Esophagus squamous epithelium (tissue), 5 donors: ENCODE results near the gene PIGU. TPM values are rescaled to one million over a fixed set of nuclear protein-coding genes. Genes with fewer than 3 reads are reported as not detected.
"Not testable (repeated sequence)": the region's sequence is repeated elsewhere in the genome, so short reads cannot be mapped to it uniquely, and the experiment has no call there.

Experiments
- DNase-seq: peaks from one replicate; lab custom pipeline; 2025; lab: John Stamatoyannopoulos, UW
- H3K27ac ChIP-seq, 4 donors: fragments of 200-600 bp; sonication (generic); one replicate each; pipeline ENCODE4 v1.5.1; 2016 to 2019; ENCODE audit warnings: mild to moderate bottlenecking in 1 of 4
- H3K27me3 ChIP-seq, 4 donors: fragments of 200-600 bp; sonication (generic); 1 replicate in 3 of 4; 2 replicates in 1 of 4; pipeline versions ENCODE4 v1.5.1 to v1.6.0; 2017 to 2021; ENCODE audit warnings: antibody characterized with exemption in 1 of 4
- H3K36me3 ChIP-seq, 3 donors: fragments of 200-600 bp; sonication (generic); one replicate each; pipeline ENCODE4 v1.5.1; 2016 to 2019
- H3K4me1 ChIP-seq, 3 donors: fragments of 200-600 bp; sonication (generic); one replicate each; pipeline ENCODE4 v1.5.1; 2017 to 2019
- H3K4me3 ChIP-seq, 4 donors: fragments of 200-600 bp; sonication (generic); 1 replicate in 3 of 4; 2 replicates in 1 of 4; pipeline ENCODE4 v1.5.1; 2016 to 2019; ENCODE audit warnings: mild to moderate bottlenecking in 2 of 4, moderate library complexity in 1 of 4
- H3K9me3 ChIP-seq, 3 donors: fragments of 200-600 bp; sonication (generic); one replicate each; pipeline ENCODE4 v1.5.1; 2016 to 2019
- POLR2A ChIP-seq, 4 donors: fragments of 450-650 bp; IDR thresholded peaks; one replicate each; pipeline ENCODE4 v1.6.1; 2017; ENCODE audit warnings: antibody characterized with exemption in 4 of 4, mild to moderate bottlenecking in 4 of 4, moderate library complexity in 3 of 4
- WGBS, 2 donors: methylation state at CpG; one replicate each; pipeline ENCODE4 v1.1.5; 2018; 5-methylcytosine and 5-hydroxymethylcytosine counted together
- intact Hi-C: fragments of 100-400 bp; cut with DNase I; formaldehyde crosslinking; loops from one replicate; pipeline ENCODE4 v1.15.0; 2022
- total RNA-seq, 4 donors: library from RNA; depleted of rRNA; stranded (reverse); fragments of >200 nt; gene quantifications; one replicate each; pipeline ENCODE4 v1.1.0, GENCODE V29; 2016
- TF ChIP-seq, protein P1 (sequence below), 6 experiments: fragments of 450-650 bp in 4 of 6; fragments of 200-600 bp in 2 of 6; sonication (generic) in 2 of 6; IDR thresholded peaks; one replicate each; pipeline ENCODE4 v1.5.1; 2016 to 2019; ENCODE audit warnings: antibody characterized with exemption in 6 of 6, mild to moderate bottlenecking in 4 of 6, moderate library complexity in 4 of 6
- donor health status: DM: yes; HTN: yes; CAD: no.

The PIGU gene
- total RNA-seq, 4 donors from 2014 or later, result 14.8 to 27.1 (median 17.6) TPM

DNA sequence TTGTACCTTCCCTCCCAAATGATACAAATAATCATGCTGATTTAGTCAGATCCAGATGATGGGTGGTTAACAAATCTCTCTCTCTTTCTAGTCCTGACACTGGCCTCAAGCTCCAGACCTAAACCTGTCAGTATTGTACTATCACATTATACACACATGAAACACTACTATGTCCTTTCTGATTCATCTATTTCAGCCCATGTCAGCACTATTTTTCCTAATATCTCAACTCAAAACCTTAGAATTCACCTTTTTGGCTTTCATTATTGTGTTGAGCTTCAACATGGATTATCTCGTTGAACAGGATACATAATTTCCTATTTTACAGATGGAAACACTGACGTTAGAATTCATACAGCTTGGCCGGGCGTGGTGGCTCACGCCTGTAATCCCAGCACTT, 3.5 kb downstream of the PIGU start:
- TF ChIP-seq, protein P1, sequence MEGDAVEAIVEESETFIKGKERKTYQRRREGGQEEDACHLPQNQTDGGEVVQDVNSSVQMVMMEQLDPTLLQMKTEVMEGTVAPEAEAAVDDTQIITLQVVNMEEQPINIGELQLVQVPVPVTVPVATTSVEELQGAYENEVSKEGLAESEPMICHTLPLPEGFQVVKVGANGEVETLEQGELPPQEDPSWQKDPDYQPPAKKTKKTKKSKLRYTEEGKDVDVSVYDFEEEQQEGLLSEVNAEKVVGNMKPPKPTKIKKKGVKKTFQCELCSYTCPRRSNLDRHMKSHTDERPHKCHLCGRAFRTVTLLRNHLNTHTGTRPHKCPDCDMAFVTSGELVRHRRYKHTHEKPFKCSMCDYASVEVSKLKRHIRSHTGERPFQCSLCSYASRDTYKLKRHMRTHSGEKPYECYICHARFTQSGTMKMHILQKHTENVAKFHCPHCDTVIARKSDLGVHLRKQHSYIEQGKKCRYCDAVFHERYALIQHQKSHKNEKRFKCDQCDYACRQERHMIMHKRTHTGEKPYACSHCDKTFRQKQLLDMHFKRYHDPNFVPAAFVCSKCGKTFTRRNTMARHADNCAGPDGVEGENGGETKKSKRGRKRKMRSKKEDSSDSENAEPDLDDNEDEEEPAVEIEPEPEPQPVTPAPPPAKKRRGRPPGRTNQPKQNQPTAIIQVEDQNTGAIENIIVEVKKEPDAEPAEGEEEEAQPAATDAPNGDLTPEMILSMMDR (IDR thresholded peaks at IDR 0.05), result no peak
- TF ChIP-seq POLR2A (IDR thresholded peaks at IDR 0.05), result no peak
- H3K36me3 ChIP-seq, result no peaks in the 10 kb centered on the region
- no peaks in the 10 kb centered on the region for H3K27me3 ChIP-seq
- no peak overlapping the region for H3K27ac ChIP-seq
- intact Hi-C loops, result no loop called here
- peaks cover 6 to 23% (median 13%) of the 10 kb centered on the region in 3 donors for H3K4me1 ChIP-seq
- no peak for DNase-seq
- no peaks in the 10 kb centered on the region for H3K9me3 ChIP-seq
- 83 to 87% methylated on average over 5 of the region's 5 CpGs for WGBS, 2 donors
- H3K4me3 ChIP-seq, result no peak overlapping the region

DNA sequence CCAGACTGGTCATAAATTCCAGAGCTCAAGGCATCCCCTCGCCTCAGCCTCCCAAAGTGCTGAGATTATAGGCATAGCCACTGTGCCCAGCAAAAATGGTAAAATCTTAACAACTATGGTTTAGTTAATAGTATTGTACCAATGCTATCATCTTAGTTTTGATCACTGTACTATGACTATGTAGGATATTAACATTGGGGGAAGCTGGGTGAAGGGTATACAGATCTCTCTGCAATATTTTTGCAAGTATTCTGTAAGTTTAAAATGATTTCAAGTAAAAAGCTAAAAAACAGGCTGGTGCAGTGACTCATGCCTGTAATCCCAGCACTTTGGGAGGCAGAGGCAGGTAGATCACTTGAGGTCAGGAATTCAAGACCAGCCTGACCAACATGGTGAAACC, 7.8 kb downstream of the PIGU start:
- WGBS, 2 donors, result 83 to 93% methylated on average over 1 of the region's 1 CpG
- H3K36me3 ChIP-seq, result no peaks in the 10 kb centered on the region
- no peak overlapping the region for H3K4me3 ChIP-seq
- intact Hi-C loops, result no loop called here
- no peak for DNase-seq
- H3K4me1 ChIP-seq, result no peaks in the 10 kb centered on the region
- H3K27ac ChIP-seq, result no peak overlapping the region
- no peaks in the 10 kb centered on the region for H3K27me3 ChIP-seq
- no peaks in the 10 kb centered on the region for H3K9me3 ChIP-seq
- TF ChIP-seq, protein P1 (IDR thresholded peaks at IDR 0.05), result no peak
- TF ChIP-seq POLR2A (IDR thresholded peaks at IDR 0.05), result no peak

DNA sequence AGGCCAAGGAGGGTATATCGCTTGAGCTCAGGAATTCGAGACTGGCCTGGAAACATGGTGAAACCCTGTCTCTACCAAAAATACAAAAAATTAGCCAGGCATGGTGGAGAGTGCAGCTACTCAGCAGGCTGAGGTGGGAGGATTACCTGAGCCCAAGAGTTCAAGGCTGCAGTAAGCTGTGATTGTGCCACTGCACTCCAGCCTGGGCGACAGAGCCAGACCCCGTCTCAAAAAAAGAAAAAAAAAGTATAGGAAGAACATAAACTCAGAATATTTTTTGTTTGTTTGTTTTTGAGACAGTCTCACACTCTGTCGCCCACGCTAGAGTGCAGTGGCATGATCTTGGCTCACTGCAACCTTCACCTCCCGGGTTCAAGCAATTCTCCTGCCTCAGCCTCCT, 12.1 kb downstream of the PIGU start:
- WGBS, 2 donors, result 96 to 97% methylated on average over 7 of the region's 7 CpGs
- DNase-seq, H3K4me3 ChIP-seq, H3K27me3 ChIP-seq, H3K9me3 ChIP-seq, H3K27ac ChIP-seq, H3K36me3 ChIP-seq, H3K4me1 ChIP-seq, intact Hi-C loops: not testable (repeated sequence)

DNA sequence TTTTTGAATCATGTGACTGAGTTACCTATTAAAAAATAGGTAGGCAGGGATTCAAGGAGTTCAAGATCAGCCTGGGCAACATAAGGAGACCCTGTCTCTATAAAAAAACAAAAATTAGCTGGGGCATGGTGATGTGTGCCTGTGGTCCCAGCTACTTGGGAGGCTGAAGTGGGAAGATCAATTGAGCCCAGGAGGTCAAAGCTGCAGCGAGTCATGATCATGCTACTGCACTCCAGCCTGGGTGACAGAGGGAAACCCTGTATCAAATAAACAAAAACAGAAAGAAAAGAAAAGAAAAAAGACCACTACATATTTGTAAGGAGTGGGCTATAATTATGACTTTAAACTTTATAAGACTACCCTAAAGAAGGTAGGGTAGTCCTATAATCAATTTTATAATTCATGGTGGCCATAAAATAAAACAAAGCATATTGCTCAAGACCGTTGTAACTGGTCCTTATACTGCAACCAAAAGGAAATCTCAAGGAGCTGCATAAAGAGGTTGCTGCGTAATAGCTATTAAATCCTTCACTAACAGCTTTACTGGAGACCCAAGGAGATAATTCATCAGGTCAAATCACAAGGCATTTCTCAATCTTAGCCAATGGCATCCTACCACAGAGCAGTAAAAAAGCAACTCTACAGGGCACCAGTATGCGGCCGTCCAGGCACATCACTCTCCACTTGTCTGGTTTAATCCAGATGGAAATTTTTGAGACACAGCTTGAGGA, 13.5 kb downstream of the PIGU start:
- TF ChIP-seq, protein P1 (IDR thresholded peaks at IDR 0.05), result no peak
- no peak for TF ChIP-seq POLR2A (IDR thresholded peaks at IDR 0.05)
- DNase-seq, result no peak
- H3K9me3 ChIP-seq, result no peaks in the 10 kb centered on the region
- 85 to 91% methylated on average over 5 of the region's 5 CpGs for WGBS, 2 donors
- no peak overlapping the region for H3K4me3 ChIP-seq
- no peaks in the 10 kb centered on the region for H3K27me3 ChIP-seq
- no peaks in the 10 kb centered on the region for H3K36me3 ChIP-seq
- peaks cover 0 to 5% (median 0%) of the 10 kb centered on the region in 3 donors for H3K4me1 ChIP-seq
- intact Hi-C loops, result no loop called here
- no peak overlapping the region for H3K27ac ChIP-seq

DNA sequence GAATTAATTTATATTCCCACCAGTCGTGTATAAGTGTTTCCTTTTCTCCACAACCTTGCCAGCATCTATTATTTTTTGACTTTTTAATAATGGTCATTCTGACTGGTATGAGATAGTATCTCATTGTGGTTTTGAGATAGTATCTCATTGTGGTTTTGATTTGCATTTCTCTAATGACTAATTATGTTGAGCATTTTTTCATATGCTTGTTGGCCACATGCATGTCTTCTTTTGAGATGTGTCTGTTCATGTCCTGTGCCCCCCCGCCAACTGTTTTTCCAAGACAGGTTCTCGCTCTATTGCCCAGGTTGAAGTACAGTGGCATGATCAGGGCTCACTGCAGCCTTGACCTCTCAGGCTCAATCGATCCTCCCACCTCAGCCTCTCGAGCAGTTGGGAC, 15.1 kb downstream of the PIGU start:
- DNase-seq, intact Hi-C loops, H3K4me3 ChIP-seq, H3K4me1 ChIP-seq, H3K27me3 ChIP-seq, H3K27ac ChIP-seq, H3K9me3 ChIP-seq, H3K36me3 ChIP-seq: not testable (repeated sequence)
- WGBS, 2 donors, result 70 to 77% methylated on average over 5 of the region's 5 CpGs

DNA sequence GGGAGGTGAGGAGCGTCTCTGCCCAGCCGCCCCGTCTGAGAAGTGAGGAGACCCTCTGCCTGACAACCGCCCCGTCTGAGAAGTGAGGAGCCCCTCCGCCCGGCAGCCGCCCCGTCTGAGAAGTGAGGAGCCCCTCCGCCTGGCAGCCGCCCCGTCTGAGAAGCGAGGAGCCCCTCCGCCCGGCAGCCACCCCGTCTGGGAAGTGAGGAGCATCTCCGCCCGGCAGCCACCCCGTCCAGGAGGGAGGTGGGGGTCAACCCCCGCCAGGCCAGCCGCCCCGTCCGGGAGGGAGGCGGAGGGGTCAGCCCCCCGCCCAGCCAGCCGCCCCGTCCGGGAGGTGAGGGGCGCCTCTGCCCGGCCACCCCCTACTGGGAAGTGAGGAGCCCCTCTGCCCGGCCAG, 18.2 kb downstream of the PIGU start:
- intact Hi-C loops, H3K27ac ChIP-seq, H3K9me3 ChIP-seq, H3K4me1 ChIP-seq, H3K36me3 ChIP-seq, H3K27me3 ChIP-seq, DNase-seq, H3K4me3 ChIP-seq: not testable (repeated sequence)
- WGBS, 2 donors, result no CpG with 5 or more reads among the region's 31 CpGs
